T follicular helper cell (primary cell): Measurements from ENCODE around the gene HMCN1.

Experiments used
- DNase-seq: peaks from one replicate; pipeline ENCODE4 v3.0.0-alpha.2; 2020; ENCODE audit warnings: low read depth

HMCN1 gene

DNA sequence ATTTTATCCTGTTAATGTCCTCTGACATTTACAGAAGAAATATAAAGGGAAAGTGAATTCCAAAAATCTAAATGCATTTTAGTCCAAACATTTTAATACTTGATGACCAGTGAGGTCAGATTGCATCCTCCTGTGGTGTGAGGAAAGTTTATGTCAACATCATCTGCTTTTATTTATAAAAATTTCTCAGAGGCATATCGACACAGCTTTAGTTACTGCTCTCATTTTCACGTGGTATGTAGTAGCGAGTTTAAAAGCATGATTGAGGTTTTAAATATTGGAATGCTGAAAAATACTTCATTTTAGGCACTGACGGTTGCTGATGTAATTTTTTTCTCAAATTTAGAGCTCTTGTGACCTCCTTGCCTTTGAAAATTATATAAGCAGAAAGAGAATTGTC lies 234.8 kb downstream of the HMCN1 start:
- no peak for DNase-seq

DNA sequence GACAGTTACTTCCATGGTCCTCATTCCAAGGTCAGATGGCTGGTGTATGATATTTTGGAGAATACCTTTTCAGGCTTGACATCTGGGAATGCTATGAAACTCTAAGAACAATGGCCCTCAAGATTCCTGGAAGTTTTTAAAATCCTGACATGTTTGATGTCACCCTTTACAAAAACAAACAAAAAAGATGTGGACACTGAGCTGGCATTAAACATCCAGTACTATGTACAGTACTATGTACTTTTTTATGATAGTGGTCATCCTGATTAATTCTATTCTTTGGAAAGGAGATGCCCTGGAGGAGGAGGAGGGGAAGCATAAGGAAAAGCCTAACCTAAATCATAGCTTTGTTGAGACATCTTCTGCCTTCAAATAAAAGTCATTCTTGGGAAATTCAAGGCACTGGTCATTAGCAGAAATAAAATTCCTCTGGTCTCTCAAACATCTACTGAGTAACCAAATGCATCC lies 235.4 kb downstream of the HMCN1 start:
- DNase-seq: no peak

DNA sequence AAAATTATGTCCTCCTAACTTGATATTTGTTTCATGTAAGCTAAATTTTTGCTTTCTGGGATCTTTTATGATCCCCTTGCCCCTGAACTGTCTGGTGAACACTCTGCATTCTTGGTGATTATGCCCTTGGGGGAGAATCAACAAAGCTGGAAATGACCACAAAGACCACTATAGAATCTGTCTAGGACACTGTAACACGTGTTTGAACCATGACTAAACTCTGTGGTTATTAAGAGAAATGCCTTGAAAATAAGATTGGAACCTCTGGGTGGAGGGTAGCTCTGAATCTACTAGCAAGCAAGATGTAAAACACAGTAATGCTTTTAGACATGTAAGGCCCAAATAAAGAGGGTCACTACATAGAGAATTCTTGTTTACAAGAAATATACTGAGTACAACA lies 237.5 kb downstream of the HMCN1 start:
- DNase-seq: no peak

DNA sequence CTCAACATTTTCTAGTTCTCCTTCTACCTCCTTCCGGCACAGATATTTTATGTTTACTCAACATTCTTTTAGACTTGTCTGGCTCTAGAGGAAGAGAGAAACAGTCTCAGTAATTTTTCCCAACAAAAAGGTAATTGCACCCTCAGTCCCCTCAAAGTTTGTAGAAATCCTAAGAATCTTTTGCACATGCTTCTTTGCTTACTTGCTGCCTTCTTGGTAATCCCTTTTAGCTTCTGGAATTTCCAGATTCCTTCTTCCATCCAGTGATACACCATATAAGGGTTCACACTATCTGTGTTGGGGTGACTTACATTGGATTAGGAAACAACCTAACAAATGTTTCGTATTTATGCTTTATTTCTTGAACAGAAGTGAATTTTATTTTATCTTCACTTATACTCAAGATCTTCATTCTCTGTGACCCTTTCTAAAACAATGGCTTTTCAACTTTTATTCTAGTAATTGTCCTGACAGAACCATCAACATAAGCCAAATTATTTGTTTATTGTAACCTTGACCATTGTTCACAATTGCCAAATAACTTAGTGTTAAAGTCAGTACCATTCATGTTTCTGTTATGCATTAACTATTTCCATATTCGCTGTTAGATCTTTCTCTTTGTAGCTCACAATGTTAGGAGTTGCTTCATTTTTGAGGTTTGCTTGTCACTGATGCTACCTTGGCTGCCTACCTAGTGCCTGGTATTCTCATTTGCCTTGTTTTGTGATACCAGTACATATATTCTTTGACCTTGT lies 238.1 kb downstream of the HMCN1 start:
- DNase-seq: no peak

DNA sequence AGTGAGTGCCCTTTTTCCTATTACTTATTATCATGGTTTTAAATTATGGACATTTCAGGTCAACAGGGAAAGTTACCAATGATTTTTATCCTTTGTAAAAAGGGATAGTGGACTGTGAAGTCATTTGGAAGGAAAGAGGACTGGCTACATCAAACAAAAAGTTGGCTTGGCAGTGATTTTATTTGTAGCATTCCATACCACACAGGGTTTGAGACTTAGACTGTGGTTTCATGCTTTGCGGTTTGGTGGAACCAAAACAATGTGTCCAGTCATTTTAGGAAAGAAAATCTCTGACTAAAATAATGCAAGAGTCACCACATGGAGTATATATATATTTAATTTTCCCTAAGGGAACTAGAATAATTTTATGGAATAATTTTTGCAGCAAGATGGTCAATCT lies 239.5 kb downstream of the HMCN1 start:
- no peak for DNase-seq

DNA sequence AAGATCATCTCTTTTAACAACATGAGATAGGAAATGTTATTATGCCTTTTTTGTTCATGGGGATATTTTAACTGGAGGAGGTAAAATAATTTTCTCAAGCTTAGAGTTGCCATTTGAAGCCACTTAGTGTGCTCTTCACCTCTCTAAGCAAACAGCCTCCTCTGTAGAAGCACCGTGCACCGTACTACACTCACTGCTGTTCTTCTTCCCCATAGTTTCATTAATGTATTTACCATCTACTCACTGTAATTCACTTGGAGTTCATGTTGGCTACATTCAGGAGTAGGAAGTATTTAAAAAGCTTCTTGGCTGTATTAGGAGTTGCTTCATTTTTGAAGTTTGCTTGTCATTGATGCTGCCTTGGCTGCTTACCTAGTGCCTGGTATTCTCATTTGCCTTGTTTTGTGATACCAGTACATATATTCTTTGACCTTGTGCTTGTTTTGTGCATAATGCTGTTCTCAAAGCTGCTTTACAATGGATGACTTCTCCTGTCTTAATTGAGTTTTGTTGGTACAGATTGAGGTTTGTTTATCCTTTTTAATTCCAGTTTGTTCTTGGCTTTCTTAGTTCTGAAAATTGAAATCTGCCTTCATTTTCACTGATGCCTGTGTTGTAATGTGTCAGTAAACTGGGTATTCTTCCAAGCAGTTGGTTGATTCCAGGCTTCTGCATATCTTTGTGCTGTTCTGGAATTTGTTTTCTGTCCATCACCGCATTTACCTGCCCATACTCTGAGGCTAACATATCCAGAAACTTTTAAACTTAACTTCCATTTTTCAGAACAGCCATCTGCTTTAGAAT lies 240.4 kb downstream of the HMCN1 start:
- no peak for DNase-seq

DNA sequence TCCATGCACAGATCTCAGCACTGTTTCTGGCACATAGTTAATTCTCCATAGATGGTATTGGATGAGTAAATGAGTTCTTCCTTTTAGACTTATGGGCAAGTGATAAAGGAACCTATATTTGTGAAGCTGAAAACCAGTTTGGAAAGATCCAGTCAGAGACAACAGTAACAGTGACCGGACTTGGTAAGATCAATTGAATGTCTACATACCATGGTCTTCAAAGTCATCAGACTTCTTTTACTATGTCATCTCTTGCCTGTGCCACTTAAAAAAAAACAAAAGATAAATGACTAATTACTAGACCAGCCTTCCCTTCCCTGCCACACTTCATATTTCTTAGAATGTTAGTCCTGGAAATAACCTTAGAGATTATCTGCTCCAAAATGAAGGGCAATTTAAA lies 246.7 kb downstream of the HMCN1 start:
- no peak for DNase-seq

DNA sequence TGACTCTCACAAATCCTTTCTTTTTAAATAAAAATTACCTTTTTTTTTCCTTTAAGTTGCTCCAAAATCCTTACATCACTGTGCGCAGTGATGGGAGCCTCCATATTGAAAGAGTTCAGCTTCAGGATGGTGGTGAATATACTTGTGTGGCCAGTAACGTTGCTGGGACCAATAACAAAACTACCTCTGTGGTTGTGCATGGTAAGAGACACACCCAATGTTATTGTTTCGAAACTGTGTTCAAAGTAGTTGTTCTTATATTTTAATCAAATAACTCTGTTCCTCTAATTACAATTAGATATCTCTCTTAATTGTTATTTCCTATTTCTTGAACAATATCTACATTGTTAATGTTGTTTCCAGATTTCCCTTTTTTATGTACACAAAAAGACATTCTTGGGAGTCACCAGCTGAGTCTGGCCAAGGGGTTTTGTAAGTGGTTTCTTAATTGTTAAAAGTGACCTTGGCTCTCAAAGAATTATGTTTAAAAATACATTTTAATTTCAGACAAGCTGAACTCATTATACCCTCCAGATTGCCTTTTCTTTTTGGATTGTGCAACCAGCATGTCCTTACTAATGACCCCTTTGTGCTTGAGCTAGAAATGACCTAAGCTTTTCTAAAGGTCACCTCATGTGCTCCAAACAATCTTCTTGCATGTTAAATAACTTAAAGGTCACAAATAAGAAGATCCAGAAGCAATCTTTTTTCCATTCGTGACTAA lies 250.1 kb downstream of the HMCN1 start:
- no peak for DNase-seq

DNA sequence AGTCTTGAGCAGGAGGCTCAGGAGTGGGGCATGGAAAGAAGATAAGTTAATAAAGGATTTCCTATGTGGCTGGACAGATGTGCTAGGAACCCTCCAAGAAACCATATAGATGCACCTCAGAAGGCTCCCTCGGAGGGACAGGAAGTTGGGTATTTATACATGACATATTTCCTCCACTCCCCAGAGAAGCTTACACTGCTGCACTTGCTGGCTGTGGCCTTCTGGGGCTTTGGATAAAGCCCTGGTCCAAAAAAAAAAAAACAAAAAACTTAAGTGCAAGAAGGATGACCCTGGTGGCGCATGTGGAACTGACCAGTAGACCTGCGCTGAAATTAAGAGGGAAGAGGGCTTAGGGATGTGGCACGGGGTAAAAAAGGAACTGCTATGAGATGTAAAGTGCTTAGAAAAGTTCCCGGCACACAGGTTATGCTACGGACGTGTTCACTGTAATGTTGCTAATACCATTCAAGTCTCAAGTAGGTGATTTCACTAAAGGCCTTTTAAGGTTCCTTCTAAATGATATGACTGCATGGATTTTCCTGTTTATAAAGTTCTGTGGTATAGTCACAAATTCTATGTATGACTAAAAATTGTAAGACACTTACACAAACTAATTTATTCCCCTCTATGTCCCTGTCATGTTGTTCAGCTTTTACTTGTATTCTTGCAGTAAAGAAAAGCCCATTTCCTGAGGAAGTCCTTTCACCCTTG lies 253.6 kb downstream of the HMCN1 start:
- DNase-seq: no peak

DNA sequence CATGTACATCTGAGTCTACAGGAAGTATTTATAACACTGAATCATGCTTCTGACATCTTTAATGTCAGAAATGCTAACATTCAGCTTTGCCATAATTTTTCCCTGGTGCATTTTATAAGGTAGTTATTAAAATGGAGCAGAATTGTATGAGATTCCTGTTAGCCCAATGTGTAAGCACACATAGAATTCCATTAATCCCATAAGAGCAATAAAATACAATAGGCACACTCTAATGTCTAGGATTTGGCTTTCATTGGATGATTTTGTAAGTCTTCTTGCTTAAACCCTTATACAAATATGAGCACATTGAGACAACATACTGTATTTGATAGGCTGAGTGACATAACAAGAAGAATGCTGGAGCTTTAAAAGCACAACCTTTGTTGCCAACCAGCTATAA lies 256.4 kb downstream of the HMCN1 start:
- no peak for DNase-seq

DNA sequence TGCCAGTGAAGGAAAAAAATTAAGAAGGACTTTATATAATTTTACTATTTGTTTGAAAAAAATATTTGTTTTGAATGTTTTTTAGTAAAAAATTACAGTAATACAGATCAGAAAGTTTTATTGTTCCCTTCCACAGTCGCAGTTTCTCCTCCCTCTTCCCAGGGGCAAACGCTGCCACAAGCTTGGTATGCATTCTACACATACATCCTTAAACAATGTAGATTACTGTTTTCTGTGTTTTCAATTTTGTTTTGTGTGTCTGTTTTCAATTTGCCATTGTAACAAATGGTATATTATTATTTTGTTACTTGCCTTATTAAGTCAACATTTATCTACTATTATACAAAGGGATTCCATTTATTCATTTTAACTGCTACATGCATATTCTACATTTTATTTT lies 257.1 kb downstream of the HMCN1 start:
- no peak for DNase-seq

DNA sequence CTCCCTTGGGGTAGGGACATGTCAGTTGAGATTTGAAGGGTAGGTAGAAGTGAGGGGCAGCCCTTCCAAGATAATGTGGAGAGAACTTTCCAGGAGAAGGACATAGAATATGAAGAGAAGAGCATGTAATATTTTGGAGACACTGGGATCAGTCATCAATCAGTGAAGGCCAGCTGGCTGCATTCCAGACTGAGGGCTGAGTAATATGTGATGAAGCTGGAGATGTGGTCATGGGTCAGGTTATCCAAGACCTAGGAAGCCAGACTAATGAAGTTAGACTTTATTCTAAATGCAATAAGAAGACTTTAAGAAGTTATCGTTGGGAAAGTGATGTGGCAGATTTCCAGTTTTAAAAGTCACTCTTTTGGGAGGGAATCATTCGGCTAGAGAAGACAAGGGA lies 262.0 kb downstream of the HMCN1 start:
- DNase-seq: no peak

DNA sequence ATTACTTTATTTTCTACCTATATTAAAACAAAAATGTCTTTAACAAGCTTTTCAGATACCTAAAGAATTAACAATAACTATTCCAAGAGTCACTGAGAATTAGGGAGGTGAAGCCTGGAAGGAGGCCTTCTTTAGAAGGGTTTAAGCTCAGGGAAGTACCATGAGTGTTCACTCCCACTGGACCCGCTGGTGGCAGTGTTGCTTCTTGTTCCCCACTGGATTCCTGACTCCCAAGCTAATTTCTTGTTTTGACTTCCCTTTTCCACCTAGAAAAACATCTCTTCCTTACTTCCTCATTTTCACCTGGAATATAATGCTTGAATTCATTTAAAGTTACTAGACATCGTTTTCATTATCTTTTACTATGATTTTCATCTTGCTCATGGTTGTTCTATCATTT lies 264.2 kb downstream of the HMCN1 start:
- no peak for DNase-seq

DNA sequence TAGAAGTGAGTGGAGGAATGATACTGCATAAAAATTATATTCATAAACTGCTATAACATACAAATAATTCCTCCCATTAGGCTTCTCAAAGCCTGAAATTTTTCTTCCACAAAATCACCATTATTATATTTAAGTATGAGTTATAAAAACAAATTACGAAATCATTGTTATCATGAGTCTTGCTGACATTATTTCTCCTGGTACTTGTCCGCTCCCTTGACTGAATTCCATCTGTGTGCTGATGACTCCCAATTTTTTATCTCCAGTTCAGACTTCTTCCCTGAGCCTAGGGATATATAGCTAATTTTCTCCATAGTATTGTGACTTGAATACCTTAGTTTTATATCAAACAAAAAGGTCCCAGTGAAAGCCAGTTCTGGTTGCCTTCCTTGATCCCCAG lies 268.2 kb downstream of the HMCN1 start:
- DNase-seq: no peak

DNA sequence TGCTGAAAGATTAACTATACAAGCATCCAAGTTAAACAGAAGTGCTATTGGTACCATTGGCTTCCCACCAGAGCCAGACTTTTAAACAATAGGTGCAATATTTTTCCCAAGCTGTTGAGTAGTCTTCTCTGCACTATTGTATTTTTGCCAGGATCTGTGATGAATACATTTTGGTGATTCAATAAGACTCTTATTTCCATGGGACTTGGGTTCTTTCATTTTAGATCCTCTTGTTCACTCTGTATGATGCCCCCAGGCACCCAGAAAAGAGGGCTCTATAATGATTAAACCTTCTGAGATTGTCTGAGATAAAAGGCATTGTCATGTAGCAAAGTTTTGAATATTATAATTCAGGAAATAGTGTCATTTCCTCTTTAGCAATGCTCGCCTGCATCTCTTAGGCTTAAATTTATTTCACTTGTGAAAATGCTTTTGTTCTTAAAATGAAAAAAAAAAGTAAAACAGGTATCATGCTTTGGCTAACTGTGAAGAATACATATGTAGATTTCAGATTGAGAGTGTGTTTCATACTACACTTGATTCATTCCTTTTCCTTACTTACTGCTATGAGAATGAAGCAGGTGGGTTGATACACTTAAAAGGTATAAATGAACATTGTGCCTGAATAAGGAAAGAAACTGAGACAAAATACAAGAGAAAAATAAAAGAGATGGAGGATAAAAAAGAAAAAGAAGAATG lies 275.0 kb downstream of the HMCN1 start:
- DNase-seq: no peak

DNA sequence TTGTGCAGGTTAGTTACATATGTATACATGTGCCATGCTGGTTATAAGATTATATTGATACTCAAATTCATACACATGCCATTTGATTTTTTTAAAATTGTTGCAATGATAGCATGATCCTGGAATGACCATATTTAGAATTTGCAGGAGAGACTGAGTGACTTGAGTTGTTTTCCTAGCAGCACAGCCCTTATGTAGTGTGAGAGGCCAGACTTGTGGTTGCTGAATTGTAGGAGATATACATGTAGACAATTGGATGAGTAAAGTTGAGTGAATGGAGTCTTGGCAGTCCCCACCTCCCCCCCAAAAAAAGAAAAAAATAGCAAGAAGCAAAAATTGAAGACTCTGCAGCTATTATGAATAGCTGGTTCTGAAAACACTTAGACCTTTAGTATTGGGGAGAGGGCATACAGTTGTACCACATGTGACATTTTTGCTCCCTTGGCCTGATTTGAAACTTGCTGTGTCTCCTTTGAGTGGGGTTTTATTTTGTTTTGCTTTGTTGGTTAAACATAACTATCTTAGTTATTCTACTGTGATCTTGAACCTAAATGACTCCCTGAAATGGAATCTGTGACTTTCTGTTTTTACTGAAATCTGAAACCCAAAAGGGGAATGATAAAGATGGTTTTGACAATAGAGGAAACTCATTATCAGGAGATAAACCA lies 280.3 kb downstream of the HMCN1 start:
- no peak for DNase-seq

DNA sequence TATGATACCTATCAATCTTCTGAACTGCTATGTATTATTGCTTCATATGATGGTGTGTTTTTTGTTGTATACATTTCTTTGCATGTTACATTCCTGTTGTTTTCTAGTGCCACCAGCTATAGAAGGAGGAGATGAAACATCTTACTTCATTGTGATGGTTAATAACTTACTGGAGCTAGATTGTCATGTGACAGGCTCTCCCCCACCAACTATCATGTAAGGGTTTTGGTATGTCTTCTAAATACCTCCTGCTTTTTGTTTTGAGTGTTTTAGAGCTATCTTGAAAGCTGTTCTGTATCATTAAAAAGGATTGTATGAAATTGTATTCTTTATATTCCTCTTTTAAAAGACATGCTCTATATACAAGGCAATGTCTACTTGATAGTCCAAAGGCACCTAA lies 282.7 kb downstream of the HMCN1 start:
- DNase-seq: no peak

DNA sequence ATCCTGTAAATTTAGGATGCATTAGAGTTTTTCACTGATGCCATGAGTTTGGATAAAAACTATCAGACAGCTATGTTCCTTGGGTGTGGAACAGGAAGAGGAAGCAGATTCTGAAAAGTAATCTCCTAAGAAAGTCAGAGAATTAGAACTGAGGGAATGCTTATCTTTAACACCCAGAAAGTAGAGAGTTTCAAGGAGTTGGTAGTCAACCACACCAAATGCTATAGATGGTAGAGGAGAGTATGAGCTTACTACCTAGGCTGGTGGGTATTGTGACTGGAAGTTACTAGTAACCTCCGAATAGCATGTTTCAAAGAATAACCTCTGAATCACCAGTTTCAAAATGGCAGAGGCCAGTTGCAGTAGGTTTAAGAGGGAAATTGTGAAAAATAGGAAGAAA lies 288.0 kb downstream of the HMCN1 start:
- no peak for DNase-seq

DNA sequence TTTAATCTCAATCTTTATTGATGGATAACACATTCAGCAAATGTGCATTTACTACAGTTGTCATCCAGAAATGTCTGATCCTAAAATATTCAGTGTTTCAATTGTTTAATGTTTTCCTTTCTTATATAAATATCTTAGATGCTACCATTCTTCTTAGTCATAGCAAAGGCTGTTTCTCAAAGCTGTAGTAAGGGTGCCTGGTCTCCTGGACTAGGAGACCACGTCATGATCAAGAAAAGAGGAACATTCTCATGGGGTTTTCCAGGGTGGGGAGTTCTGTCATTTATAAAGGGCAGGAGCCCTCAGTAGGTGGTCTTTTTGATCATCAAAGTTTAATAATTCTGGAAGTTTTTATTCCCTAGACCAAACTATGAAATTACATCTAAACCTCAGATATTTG lies 292.8 kb downstream of the HMCN1 start:
- no peak for DNase-seq

DNA sequence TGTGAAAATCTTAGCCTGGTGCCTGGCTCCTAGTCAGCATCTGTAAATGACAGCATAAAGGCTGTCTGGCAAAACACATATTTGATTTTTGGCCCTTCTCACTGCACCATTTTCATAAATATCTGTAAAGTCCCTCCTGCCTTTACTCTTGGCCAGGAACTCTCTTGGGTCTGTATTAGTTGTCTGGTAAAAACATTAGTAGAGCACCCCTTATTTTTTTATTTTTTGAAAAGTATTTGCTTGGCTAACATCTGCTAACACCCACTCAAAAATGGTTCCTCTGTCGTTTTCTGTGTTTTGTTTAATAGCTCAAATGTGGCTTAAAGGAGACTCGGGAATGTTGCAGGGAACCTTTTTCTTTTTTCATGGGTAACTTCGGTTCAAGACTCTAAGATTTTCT lies 293.4 kb downstream of the HMCN1 start:
- no peak for DNase-seq

DNA sequence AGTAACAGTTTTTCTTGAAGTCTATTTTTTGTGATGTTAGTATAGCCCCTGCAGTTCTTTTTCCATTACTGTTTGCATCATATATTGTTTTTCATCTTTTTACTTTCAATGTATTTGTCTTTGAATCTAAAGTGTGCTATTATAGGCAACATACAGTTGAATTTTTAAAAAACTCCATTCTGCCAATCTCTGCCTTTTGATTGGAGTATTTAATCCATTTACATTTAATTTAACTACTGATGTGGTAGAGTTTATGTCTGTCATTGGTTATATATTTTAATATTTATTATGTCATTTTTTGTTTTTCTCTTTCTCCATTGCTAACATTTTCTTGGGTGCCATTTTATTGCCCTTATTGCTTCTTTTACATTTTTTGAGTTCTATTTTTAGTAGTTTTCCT lies 296.3 kb downstream of the HMCN1 start:
- no peak for DNase-seq
